HEK293 (cell line): Measurements from ENCODE around the gene APCDD1.

Experiments used
- CTCF ChIP-seq: fragments of 450-650 bp; formaldehyde crosslinking; IDR thresholded peaks from 2 replicates; pipeline ENCODE4 v1.5.1; 2016; ENCODE audit warnings: missing biosample characterization, missing genetic modification characterization
- EGR2 ChIP-seq: fragments of 450-650 bp; formaldehyde crosslinking; IDR thresholded peaks from 2 replicates; pipeline ENCODE4 v1.5.1; 2016; ENCODE audit warnings: low read depth, missing biosample characterization, missing genetic modification characterization
- KLF16 ChIP-seq: fragments of 450-650 bp; formaldehyde crosslinking; IDR thresholded peaks from 2 replicates; pipeline ENCODE4 v1.5.1; 2017; ENCODE audit warnings: missing biosample characterization, missing genetic modification characterization
- KLF9 ChIP-seq: fragments of 450-650 bp; formaldehyde crosslinking; IDR thresholded peaks from 2 replicates; pipeline ENCODE4 v1.5.1; 2016; ENCODE audit warnings: missing biosample characterization, missing genetic modification characterization, low read depth
- REST ChIP-seq: fragments of 450-650 bp; formaldehyde crosslinking; IDR thresholded peaks from 2 replicates; pipeline ENCODE4 v1.5.1; 2016; ENCODE audit warnings: missing biosample characterization, missing genetic modification characterization
- TCF7L2 ChIP-seq: IDR thresholded peaks from 2 replicates; pipeline ENCODE4 v1.6.1; 2011; ENCODE audit warnings: low read depth, mild to moderate bottlenecking, inconsistent platforms, low read length, moderate library complexity, borderline replicate concordance
- ZNF221 ChIP-seq: fragments of 450-650 bp; formaldehyde crosslinking; IDR thresholded peaks from 2 replicates; pipeline ENCODE4 v1.5.1; 2017; ENCODE audit warnings: missing biosample characterization, missing genetic modification characterization, borderline replicate concordance
- ZNF707 ChIP-seq: fragments of 450-650 bp; formaldehyde crosslinking; IDR thresholded peaks from 2 replicates; pipeline ENCODE4 v1.5.1; 2016; ENCODE audit warnings: missing biosample characterization, missing genetic modification characterization
- ZNF747 ChIP-seq: fragments of 450-650 bp; formaldehyde crosslinking; IDR thresholded peaks from 2 replicates; pipeline ENCODE4 v1.5.1; 2016; ENCODE audit warnings: missing biosample characterization, missing genetic modification characterization
- ZNF768 ChIP-seq: fragments of 450-650 bp; formaldehyde crosslinking; IDR thresholded peaks from 2 replicates; pipeline ENCODE4 v1.5.1; 2018; ENCODE audit warnings: missing biosample characterization, mild to moderate bottlenecking, missing genetic modification characterization

GRCh38 chr18:10449396-10449795 lies 5.0 kb upstream of the APCDD1 start:
- no peak for TF ChIP-seq CTCF
- TF ChIP-seq REST (tag by site-specific recombination), result no peak
- no peak for TF ChIP-seq ZNF747
- no peak for TF ChIP-seq ZNF221 (tag by site-specific recombination)
- TF ChIP-seq KLF16 (tag by site-specific recombination), result no peak
- TF ChIP-seq KLF9, result no peak
- TF ChIP-seq ZNF707, result no peak
- no peak for TF ChIP-seq TCF7L2
- TF ChIP-seq ZNF768, result no peak
- TF ChIP-seq EGR2, result no peak
